Activated CD4-positive, alpha-beta T cell treated with anti-CD3 and anti-CD28 coated beads for 1 hour (primary cell): Measurements from ENCODE around the gene SMDT1.

Experiments used
- DNase-seq: peaks from one replicate; pipeline ENCODE4 v3.0.0-alpha.2; 2020

Gene SMDT1, protein sequence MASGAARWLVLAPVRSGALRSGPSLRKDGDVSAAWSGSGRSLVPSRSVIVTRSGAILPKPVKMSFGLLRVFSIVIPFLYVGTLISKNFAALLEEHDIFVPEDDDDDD

DNA sequence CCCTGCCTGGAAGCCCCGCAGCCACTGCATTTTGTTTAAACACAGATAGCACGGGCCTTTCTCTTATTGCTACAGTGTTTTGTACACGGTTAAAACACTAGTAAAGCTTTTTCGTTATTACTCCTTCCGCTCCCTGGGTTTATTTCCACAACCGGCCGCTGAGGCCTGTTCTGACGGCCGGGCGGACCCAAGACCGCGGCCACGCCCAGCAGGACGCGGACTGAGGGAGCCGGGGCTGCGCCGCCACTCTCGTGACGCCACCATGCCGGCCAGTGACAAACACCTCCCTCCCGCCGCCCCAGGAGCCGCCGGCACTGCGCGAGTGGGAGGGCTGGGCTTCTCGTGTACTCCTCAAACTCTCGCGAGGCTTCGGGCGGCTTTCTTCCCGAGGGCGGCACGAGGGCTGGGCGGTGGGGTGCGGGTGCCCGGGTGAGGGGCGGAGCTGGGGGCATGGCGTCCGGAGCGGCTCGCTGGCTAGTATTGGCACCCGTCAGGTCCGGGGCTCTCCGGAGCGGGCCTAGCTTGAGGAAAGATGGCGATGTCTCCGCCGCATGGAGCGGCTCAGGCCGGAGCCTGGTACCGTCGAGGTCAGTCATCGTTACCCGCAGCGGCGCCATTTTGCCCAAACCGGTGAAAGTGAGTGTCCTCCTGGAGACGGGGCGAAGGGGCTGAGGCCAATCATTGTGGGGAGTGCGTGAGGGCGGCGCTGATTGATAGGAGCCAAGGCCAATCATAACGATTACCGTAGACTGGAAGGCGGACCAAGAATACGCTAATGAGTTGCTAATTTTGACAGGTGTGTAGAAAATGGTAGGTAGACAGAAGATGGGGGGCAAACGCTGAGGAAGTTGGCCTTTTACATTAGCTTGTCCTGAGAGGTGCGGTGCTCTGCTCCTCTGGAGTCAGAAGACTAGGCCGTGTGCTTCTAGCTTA is at the start of gene SMDT1:
TSS of gene SMDT1 (plus strand) at position 382 of the 933 bp plus-strand sequence. CDS start at position 451, 69 bp downstream.
- DNase-seq: peak; percentile 98

DNA sequence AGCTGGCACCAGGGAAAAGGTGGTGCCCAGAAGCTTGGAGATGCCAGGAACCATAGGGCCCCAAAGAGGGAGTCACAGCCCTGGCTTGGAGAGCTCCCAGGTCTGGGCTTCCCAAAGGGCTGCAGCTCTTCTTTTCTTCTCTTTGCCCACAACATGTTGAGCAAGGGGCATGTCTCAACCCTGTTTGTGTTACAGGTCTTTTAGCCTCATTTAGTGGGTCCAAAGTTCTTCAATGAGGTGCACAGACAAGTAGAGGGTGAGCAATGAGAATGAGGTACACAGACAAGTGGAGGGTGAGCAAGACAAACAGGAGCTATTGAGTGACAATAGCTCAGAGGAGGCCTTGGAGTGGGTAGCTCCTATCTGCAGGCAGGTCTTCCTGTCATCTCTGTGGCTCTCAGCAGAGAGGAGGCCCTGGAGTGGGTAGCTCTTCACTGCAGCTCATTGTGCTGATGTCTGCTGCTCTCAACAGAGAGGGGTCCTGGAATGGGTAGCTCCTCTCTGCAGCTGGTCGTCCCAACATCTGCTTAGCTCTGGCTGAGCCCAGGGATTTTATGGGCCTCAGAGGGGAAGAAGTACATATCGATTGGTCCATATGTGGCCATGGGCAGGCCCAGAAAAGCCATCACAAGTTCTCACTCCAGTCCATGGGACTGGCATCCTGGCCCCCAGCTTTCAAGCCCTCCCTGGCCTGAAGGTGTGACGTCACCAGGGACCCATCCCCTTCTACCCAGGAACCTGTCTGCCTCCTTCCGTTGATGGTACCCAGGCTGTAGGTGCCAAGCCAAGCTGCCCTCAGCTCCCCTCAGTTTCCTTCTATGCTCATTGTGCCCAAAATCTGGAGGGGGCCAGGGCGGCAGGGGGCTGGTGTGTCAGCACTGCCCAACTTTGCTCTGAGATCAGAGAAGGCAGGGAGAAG is 46.0 kb upstream of the SMDT1 start:
- no peak for DNase-seq

DNA sequence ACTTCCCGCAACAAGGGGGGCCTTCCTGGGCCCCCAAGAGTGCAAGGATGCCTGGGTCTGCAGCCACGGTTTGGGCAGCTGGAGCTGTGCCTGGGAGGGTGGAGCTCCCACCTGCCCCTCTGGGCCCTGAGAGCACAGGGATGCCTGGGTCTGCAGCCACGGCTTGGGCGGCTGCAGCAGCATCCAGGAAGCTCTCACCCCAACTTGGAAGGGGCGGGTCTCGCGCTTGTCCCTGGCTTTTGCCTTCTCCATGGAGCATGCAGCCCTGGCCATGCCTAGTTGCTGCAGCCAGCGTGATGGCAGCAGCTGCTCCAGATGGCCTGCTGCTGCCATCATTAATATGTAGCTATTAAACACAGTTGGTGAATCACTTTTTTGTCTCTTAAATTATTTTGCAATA is 44.2 kb upstream of the SMDT1 start:
- DNase-seq: no peak

DNA sequence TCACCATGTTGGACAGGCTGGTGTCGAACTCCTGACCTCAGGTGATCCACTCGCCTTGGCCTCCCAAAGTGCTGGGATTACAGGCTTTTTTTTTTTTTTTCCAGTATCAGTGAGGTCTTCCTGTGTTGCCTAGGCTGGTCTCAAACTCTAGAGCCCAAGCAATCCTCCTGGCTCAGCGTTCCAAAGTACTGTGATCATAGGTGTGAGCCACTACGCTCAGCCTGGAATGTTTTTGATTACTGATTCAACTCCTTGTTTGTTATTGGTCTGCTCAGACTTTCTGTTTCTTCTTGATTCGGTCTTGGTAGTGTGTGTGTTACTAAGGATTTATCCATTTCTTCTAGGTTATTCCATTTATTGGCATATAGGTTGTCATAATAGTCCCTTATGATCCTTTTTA is 40.2 kb upstream of the SMDT1 start:
- no peak for DNase-seq

DNA sequence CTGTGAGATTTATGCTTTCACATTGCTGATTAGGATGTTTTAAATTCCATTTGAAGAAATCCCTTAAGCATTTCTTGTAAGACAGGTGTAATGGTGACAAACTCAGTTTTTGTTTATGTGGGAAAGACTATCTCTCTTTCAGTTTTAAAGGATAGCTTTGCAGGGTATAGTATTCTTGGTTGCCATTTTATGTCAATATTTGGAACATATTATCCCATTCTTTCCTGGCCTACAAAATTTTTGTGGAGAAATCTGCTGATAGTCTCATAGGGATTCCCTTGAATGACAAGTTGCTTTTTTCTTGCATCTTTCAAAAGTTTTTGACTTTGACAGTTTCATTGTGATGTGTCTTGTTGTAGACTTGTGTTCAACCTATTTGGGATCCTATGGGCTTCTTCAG is 37.7 kb upstream of the SMDT1 start:
- DNase-seq: no peak

DNA sequence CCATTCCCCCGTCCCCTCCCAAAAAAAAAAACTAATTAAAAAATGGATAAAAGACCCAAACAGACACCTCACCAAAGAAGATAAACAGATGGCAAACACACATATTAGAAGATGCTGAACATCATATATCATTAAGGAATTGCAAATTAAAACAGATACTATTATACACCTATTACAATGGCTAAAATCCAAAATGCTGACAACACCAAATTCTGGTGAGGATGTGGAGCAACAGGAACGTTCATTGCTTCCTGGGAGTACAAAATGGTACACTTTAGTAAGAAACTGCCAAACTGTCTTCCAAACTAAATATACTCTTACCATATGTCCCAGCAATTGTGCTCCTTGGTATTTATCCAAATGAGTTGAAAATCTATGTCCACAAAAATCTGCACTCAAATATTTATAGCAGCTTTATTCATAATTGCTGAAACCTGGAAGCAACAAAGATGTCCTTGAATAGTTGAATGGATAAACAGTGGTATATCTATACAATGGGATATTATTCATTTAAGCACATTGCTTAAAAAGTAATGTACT is 28.8 kb upstream of the SMDT1 start:
- DNase-seq: no peak

DNA sequence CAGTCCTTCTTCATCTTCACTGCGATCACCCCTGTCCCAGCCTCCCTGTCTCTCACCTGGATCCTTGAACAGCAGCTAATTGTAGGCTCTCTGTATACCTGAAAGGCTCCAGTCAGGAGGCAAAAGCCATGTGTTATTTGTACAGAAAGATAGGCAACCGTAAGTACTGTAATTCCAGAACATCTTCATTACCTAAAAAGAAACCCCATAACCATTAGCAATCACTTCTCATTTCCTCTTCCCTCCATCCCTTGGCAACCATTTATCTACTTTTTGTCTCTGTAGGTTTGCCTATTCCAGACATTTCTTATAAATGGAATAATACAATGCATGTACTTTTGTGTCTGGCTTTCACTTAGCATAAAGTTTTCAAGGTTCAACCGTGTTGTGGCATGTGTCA is 26.7 kb upstream of the SMDT1 start:
- no peak for DNase-seq

DNA sequence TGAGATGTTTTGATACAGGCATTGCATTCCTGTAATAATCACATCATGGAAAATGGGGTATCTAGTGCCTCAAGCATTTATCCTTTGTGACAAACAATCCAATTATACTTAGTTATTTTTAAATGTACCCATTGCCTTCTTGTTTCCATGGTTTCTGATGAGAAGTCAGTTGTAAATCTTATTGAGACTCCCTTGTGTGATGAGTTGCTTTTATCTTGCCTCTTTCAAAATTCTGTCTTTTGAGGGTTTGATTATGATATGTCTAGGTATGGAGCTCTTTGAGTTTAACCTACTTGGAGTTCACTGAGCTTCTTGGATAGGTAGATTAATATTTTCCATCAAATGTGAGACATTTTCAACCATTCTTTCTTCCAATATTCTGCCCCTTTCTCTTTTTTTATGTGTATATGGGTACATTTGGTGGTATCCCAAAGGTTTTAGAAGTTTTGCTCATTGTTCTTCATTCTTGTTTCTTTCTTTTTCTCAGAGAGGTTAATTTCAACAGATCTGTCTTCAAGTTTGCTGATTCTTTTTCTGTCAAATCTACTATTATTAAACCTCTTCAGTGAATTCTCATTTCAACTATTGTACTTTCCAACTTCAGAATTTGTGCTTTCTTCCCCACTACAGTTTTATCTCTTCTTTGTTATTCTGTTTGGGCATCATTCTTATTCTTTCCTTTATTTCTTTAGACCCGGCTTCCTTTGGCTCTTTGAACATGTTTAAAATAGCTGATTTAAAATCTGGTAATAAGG is 22.6 kb upstream of the SMDT1 start:
- no peak for DNase-seq

DNA sequence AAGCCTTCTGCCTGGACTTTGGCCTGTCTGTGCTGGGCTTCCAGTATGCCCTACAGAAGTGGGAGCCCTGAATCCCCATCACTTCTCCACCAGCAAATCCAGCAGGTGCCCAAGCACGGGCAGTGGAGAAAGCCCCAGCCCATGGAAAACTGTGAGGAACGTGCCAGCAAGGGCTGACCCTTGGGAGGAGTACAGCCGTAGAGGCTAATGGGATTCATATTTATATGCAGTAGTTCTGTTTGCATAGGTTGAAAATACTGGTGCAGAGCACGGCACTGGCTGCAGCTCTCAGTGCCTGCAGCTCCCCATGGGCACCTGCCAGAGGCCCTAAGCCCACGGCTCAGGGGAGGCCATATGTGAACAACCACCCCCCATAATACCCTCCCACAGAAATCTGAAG is 19.0 kb upstream of the SMDT1 start:
- no peak for DNase-seq

DNA sequence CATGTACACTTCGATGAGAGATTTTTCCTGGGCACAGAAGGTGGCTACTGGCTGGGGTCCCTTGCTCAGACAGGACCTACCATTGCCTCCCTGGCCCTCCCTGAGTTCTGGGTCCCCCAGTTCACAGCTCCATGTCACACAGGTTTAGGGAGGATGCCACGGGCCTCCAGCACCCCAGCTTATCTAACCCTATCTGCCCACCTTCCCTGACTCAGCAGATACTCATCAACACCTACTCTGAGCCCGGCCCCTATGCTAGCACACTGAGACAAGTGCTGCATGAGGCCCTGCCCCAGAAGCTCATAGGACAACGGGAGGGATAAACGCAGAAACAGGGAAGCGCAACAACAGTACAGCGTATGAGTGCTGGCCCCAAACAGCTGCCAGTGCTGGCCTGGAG is 18.5 kb upstream of the SMDT1 start:
- DNase-seq: no peak

DNA sequence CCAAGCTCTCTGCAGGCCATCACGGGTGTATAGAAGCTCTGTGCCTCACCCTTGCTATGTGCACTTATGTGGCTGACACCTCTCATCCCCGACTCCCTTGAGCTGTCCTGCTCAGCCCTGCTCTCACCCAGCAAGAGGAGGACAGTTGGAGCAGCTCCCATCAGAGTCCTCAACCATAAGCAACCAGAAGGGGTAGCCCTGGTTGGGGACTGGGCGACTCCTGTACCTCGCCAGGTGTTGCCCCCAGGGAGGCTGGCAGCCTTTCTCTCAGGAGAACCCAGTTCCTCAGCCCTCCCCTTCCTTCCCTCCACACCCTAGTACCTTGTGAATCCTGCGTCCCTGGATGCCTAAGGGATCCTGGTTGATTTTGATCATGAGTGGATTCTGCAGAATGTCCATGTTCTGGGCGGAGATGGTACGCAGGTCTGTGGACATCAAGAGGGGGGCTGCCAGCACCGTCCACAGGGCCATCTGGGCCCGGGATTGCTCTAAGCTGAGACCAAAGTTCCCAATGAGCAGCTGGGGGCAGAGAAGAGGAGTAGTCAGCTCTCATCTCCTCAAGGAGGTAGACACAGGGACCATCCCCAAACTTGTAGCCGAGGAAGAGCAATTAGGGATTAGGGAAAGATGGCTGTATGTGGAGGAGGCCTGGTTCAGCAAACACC is 16.9 kb upstream of the SMDT1 start:
- DNase-seq: no peak

DNA sequence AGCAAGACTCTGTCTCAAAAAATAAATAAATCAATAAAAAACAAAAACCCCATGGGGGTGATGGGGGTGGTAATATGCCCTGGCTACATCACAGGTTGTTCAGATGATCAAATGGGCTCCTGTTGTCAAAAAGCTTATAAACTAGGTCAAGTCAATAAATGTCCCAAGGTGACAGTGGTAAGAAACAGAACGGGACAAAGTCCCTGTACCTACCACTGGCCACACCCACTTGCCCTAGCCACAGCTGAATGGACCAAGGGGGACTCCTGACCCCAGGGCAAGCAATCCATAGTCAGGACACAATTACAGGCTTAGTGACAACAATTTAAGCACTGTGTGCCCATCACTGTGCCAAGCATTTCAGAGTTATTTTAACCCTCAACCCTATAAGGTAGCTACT is 14.9 kb upstream of the SMDT1 start:
- DNase-seq: no peak

DNA sequence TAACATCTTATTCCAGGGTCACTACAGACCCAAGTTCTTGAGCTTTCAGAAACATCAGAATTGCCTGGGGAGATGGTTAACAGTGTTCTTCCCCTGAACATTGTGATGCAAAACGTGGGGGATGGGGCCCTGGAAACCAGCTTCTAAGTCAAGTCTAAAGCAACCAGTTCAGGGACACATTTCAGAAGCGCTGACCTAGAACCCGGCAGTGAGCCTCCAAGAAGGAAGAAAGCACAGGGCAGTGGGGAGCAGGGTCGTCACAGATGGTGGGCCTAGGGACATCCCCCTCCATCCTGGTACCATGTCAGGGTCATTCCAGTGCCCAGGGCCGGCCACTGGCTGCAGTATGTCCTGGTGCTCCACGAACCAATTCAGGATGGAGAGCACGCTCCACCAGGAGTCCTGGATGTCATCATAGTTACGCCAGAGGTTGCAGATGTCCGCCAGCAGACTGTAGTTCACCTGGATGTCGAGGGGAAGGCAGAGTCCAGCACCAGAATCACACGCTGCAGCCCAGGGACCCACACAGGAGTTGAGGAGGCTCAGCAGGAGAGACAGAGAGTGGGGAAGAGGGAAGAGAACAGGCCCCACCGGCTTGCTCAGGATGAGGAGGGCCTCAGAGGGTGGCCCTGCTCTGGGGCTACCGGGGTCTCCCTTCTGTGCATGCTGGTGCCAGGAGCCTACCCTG is 13.9 kb upstream of the SMDT1 start:
- no peak for DNase-seq

DNA sequence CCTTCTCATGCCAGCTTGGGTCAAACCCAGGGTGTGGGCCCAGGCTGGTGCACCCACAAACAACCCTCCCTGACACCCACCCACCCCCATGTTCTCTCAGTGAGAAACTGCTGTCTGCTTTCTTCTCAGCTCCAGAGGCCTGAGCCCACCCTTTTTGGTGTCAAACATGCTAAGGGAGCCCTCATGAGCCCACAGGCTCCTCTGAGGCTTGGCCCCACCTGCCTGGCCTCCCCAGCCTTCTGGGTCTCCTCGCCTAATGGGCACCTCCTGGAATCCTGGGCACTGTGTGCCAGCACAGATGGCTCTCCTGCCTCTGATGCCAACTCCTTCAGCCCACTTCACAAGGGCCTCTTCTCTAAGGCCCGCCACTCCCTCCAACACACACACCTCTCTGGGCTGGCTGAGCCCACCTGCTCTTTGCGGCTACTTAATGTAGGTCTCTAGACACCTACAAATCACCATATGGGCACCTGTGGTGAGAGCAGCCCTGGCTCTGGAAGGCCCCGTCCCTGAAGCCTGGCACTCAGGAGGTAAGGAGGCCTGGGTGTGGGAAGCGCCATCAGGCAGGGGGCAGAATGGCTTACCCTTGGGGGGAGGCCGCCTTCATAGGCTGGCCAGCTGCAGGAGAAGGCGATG is 13.3 kb upstream of the SMDT1 start:
- DNase-seq: no peak

DNA sequence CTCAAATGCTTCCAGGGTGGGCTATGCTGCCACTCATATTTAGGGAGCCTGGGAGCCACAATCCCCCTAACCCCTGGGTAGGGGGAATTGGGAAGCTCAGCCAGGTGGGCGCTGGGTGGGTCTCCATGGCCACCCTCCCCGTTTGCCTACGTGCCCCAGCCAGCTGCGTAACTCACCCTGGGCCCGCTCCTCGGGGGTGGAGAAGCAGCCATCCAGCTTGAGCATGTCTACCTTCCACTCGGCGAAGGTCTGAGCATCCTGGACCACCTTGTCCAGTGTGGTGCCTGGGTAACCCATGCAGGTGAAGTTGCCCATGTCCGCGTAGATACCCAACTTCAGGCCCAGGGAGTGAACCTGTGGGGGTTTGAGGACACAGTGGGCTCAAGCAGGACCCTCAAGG is 12.6 kb upstream of the SMDT1 start:
- no peak for DNase-seq

DNA sequence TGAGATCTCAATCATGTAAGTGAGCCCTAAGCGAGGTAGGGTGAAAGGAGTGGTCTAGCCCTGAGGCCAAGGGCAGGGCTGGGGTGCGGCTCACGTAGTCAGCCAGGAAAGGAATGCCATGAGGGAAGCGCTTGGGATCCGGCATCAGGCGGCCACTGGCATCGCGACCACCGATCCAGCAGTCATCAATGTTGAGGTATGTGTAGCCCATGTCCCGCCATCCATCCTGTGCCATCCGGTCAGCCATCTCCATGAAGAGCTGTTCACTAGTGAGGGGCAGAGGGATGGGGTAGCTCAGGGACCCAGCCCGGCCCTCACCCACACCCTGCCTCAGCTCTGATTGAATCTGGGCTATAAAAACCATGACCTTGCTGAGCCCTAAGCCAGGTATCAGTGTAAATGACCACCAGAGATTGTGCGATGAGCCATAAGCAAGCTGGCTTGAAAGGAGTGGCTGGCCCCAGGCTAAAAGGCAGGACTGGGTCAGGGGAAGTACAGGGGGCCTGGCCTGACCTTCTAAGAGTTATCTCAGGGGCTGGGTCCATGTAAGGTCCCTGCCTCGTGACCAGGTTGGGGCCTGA is 11.7 kb upstream of the SMDT1 start:
- no peak for DNase-seq

DNA sequence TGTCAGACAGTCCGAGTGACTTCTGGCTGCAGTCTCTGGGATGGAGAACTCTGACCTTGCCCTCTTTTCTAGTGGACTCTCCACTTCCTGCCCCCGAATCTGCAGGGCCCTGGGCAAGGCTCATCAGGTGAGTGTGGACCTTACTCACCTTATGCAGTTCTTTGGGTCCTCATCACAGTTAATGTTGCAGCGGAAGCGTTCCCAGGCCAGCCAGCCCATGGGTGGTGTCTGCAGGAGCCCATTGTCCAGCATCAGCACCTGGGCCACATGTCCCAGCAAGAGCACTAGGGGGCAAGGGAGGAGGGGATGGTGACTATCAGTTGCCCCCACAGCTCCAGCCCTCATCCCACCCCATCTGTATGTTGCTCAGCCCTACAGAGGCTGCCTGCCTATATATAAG is 11.2 kb upstream of the SMDT1 start:
- DNase-seq: no peak

DNA sequence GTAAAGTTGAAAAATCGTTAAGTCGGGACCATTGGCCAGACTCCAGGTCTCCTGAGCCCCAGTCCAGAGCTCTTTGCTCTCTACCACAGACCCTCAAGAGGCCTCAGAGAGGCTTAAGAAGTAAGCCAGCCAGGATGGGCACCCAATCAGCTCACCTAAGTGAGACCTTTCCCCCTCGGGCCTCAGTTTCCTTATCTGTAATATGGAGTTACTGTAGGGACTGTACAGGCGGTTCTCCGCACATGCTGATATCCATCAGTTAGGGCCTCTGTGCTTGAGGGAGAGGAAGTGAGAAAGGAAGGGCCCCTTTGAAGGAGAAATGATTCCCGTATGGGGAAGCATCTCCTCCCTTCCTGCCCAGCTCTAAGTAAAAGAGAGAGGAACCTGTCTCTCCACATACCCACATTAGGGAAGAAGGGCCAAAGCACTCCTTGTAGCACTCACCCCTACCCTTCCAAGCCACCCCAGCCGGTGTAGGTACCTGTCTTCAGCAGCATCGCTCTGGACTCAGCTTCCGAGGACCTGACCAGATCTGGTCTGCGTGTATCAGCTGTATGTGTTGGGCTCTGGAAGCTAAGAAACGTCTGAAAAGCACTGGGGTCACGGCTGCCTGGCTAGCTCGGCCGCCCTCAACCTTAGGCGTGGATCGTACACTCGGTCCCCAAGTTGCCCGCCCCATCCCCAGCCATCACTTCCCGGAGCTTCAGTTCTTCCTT is 9.5 kb upstream of the SMDT1 start:
- no peak for DNase-seq

DNA sequence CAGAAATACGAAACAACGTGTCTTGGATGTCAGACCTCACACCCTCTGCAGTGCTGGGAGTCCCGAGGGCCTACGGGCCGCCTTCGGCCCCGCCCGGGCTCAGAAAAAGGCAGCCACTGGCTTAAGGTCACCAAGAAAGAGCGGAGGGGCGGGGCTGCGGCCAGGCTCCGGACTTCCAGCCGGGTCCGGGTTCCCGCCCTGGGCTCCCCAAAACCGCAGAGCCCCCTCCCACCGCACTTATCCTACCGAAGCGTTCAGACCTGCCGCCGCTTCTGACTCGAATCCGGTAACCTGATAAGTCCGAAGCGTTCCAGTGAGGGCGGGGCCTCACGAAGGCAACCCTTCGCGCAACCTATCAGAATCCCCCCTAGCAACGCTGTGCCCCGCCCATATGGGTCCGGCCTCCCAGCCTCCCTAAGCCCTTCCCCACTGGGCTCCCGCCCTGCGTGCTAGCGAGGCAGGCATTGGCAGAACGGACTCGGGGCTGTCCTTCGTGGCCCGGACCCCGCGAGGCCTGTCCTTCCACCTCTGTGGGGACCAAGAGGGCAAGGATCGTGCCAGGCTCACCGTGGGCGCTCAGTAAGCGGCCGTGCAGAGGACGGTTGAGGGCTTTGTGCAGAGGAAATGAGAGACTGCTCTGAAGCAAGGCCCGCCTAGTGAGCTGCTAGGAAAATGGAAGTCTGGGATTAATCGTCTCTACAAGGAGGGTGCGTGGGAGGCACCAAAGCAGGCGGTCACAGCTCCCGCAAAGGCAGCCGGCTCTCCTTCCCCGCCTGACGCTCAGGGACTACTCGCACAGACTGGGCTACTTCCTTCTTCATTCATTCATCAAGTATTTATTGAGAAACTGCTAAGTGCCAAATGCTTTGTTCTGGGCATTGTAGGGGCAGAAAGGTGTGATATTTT is 8.7 kb upstream of the SMDT1 start, which contains the start of gene NAGA:
TSS of gene NAGA (minus strand) at position 296 of the 906 bp plus-strand sequence. CDS start 515 bp downstream, outside the sequence.
- peak; percentile 81 for DNase-seq
